ENCODE measurements around the gene PSMB11.
A peak's percentile ranks its signal among the peaks of the same experiment; 100 is the strongest.

The PSMB11 gene

GRCh38 chr14:23058654-23059504 is 16.9 kb downstream of the PSMB11 start:
- no peak for DNase-seq (ENCODE audit: low read depth)

- no peak for DNase-seq (ENCODE audit: low read depth)
These were observed 18.7 kb downstream of the PSMB11 start for GRCh38 chr14:23060536-23061260.

DNA sequence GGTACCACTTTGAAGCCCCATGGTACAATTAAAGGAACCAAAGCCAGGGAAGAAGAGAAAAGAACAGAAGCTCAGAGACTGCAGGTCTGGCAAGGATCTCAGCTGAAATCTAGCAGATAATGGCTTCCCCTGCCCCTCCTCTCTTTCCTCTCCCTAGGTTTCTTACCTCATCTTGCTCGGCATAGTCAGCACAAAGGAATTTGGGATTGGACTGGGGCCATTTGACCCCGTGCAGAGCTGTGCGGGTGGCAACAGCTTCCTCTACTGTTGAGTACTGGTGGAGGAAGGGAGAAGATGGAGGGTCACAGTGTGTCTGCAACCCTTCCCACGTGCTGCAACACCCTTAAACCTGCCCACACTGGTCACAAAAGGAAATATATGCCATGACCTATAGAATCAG is 20.0 kb downstream of the PSMB11 start:
- no peak for DNase-seq (ENCODE audit: low read depth)

- no peak for DNase-seq (ENCODE audit: low read depth)
These were observed 21.6 kb downstream of the PSMB11 start for GRCh38 chr14:23063601-23064000.

GRCh38 chr14:23066368-23066767 is 24.4 kb downstream of the PSMB11 start:
- DNase-seq (ENCODE audit: low read depth), result no peak

DNA sequence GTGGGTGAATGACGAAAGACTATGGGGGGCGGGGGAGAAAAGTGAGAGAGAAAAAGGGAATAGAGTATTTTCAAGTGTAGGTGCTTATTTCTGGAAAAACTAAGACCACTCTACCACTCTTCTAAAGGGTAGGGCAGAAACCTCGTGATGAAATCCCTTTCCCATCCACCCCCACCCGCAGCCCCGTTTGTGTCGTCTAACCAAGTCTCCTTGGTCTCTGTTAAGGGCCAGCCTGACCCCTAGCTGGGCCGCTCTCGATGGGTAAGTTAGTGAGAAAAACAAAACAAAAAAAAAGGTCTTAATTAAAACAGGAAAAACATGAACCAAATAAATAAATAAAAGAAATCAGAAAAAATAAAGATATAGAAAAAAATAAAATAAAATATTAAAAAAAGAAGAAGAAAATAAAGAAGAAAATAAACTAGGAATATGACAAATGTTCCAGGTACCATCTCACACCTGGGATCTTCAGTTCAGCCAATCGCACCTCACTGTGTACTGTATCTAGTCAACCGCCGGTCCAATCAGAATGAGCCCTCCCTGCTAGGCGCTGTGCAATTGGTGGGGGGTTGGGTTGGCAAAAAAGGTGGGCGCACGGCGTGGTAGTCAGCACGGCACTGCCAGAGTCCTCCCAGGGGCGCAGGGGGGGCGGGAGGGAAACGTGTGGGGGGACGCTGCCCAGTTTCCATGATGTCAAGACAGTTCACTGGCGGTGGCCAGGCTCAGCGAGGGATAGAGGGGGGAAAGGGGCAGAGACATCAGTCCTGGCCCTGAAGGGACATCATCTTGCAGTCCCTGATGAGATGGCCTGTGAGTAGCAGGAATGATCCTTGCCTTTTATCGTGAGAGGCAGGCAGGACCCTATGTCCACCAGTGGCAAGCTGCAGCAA is 25.1 kb downstream of the PSMB11 start:
- no peak for DNase-seq (ENCODE audit: low read depth)

DNA sequence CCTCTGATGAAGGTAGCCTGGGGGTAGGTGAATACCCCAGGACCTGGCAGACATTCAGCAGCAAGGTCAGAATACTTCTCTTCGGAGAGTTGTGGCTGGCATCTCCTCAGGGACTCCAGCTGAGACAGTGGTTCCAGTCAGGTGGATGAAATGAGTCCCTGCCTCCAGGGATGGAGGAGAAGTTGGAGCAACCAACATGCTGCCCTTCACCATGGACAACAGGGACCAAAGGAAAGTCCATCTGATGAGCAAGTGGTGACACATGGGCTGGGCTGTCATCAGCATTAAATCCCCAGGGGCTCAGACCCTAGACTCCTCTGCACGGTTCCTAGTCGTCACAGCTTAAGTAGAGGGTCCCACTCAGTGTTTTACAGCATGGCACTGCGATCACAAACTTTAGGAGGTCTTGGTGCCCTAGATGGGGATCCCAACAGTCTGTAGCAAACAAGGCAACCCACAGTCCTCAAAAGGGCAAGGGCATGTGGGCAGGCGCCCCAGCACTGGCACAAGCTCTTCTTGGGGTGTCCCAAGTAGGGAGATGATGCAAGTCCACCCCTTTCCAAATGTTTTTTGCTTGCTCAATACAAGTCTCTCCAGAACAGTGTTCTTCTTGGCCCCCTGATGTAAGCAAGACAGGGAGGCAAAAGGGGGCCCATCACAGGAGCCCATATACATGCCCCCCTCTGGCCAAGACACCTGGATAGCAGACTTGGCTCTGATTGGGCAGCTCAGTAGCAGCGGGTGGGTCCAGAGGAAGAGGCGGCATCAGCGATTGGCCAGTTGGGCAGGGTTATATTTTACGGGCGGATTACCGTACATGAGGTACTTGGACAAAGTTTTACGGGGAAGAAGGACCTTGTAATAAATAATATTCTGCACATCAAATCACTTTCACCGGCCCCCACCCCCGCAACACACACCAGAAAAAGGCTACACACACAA is 26.1 kb downstream of the PSMB11 start:
- no peak for DNase-seq (ENCODE audit: low read depth)

GRCh38 chr14:23068789-23069412 is 26.9 kb downstream of the PSMB11 start:
- peak; percentile 61 for DNase-seq (ENCODE audit: low read depth)

DNA sequence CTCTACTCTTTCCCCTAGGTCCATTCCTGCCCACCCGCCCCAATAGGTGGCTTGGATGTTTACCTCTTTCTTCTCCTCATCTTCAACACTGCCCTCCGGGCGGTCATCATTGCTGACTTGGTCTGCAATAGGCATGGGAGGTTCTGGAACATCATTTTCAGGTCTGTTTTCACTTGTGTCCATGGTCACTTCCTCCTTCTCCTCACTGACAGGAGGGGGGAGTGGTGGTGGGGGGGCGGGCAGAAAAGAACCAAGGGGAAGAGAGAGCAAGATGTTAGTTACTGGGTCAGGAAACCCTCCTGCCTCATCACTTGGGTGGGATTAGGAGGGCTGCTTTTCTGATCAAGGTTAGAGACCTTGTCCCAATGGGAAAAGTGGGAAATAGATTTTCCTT is 27.4 kb downstream of the PSMB11 start:
- no peak for DNase-seq (ENCODE audit: low read depth)

- no peak for DNase-seq (ENCODE audit: low read depth)
These were observed 28.5 kb downstream of the PSMB11 start for GRCh38 chr14:23070262-23071129.

GRCh38 chr14:23071244-23071920 is 29.4 kb downstream of the PSMB11 start:
- peak; percentile 66 for DNase-seq (ENCODE audit: low read depth)

GRCh38 chr14:23071921-23072539 is 30.0 kb downstream of the PSMB11 start:
- DNase-seq (ENCODE audit: low read depth), result no peak

DNA sequence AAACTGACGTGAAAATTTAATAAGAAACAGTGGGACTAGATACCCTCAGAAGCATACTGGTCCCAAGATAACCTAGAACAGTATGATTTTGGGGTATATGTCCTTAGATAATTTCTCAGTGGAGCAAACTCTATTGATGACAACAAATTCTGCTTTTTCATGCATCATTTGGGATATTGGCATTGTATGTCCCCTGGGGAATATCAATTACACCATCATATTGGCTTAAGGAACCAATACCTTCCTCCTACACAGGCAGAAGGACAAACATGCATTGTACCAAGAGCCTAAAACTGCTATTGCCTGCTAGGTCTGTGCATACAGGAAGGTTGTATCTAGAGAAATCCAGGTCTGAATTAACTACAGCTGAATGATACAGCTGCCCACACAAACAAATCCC is 32.9 kb downstream of the PSMB11 start:
- DNase-seq (ENCODE audit: low read depth), result no peak

DNA sequence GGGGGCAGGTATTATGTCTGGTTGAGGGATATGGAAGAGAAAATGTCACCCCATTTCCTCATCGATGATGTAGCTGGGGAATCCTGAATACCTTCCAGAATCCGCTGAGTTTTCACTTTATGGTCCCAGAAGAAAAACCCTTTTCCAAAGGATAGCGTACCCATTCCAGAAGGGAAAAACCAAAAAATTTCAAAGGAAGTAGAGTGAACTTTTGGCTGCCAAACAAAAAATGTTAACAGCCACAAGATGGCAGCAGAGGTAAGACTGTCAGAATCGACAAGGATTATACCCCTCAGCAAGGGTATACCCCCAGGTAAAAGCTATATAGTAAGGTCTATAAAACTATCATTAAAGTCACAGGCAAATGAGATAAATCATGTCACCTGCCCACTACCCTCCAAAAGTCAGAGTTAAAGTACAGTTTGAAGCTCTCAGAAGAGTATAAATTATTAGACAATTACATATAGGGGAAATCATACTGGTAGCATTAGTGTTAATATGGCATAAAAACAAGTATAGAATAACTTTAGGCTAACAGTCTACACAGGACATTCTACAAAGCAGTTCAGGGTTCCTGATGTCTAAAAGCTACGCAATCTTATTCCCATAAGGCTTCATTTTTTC is 34.9 kb downstream of the PSMB11 start:
- no peak for DNase-seq (ENCODE audit: low read depth)

- no peak for DNase-seq (ENCODE audit: low read depth)
These were observed 36.0 kb downstream of the PSMB11 start for GRCh38 chr14:23077962-23078361.

GRCh38 chr14:23078692-23079116 is 36.7 kb downstream of the PSMB11 start:
- DNase-seq (ENCODE audit: low read depth), result no peak

GRCh38 chr14:23079716-23080115 is 37.7 kb downstream of the PSMB11 start:
- DNase-seq (ENCODE audit: low read depth), result no peak

GRCh38 chr14:23080474-23080873 is 38.5 kb downstream of the PSMB11 start:
- DNase-seq (ENCODE audit: low read depth), result no peak

All from stimulated activated CD4-positive, alpha-beta T cell treated with anti-CD3 and anti-CD28 coated beads, Interleukin-2, amount 100 ng/mL, for 4 hours (primary cell).